ENCODE data around the gene DEPDC4.

DNA sequence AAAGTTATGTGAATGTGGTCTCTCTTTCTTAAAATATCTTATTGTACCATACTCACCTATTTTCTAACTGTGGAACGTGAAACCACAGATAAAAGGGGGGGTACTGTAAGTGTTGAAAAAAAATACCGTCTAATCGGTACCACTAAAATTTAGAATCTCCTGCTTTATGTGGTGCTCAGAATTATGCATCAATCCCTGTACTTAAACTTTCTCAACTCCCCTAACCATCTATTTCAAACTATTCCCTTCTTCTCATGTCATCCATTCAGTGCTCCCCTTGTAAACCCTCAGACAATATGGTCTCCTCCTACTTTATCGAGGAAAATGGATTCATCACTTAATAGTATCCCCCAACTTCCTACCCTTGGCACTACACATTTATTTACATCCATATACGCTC is 23.7 kb downstream of the DEPDC4 start:
- TF ChIP-seq, protein P1, sequence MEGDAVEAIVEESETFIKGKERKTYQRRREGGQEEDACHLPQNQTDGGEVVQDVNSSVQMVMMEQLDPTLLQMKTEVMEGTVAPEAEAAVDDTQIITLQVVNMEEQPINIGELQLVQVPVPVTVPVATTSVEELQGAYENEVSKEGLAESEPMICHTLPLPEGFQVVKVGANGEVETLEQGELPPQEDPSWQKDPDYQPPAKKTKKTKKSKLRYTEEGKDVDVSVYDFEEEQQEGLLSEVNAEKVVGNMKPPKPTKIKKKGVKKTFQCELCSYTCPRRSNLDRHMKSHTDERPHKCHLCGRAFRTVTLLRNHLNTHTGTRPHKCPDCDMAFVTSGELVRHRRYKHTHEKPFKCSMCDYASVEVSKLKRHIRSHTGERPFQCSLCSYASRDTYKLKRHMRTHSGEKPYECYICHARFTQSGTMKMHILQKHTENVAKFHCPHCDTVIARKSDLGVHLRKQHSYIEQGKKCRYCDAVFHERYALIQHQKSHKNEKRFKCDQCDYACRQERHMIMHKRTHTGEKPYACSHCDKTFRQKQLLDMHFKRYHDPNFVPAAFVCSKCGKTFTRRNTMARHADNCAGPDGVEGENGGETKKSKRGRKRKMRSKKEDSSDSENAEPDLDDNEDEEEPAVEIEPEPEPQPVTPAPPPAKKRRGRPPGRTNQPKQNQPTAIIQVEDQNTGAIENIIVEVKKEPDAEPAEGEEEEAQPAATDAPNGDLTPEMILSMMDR (conservative IDR thresholded peaks at IDR 0.05; ENCODE audit: low read length): no peak
- TF ChIP-seq EZH2phosphoT487 (IDR thresholded peaks at IDR 0.05; ENCODE audit: borderline replicate concordance, low read depth, low read length): no peak
